Neuronal stem cell (in vitro differentiated cells): ENCODE results near the gene CAMK2B.

Experiments used
- DNase-seq: peaks from one replicate; pipeline ENCODE4 v3.0.0-alpha.2; 2013; ENCODE audit warnings: low spot score
- H2AFZ ChIP-seq: one replicate; pipeline ENCODE4 v1.6.1; 2013; ENCODE audit warnings: mild to moderate bottlenecking, low read length, inconsistent platforms
- H2AK5ac ChIP-seq: 2 replicates; pipeline ENCODE4 v1.6.1; 2013; ENCODE audit warnings: low read depth, mild to moderate bottlenecking, inconsistent platforms, low read length, moderate library complexity, mixed read lengths
- H2BK120ac ChIP-seq: 2 replicates; pipeline ENCODE4 v1.6.1; 2013; ENCODE audit warnings: low read depth, mild to moderate bottlenecking, inconsistent platforms, low read length, moderate library complexity, mixed read lengths
- H2BK12ac ChIP-seq: one replicate; pipeline ENCODE4 v1.6.1; 2013; ENCODE audit warnings: low read length, inconsistent platforms
- H2BK15ac ChIP-seq: 2 replicates; pipeline ENCODE4 v1.6.1; 2013; ENCODE audit warnings: mild to moderate bottlenecking, low read length, inconsistent platforms, mixed read lengths
- H2BK5ac ChIP-seq: one replicate; pipeline ENCODE4 v1.6.1; 2013; ENCODE audit warnings: inconsistent platforms, mild to moderate bottlenecking, low read length, moderate library complexity
- H3K14ac ChIP-seq: one replicate; pipeline ENCODE4 v1.6.1; 2013; ENCODE audit warnings: low read length, inconsistent platforms
- H3K18ac ChIP-seq: 2 replicates; pipeline ENCODE4 v1.6.1; 2013; ENCODE audit warnings: low read length, inconsistent platforms
- H3K23ac ChIP-seq: 2 replicates; pipeline ENCODE4 v1.6.1; 2013; ENCODE audit warnings: low read depth, mild to moderate bottlenecking, mixed read lengths, low read length, inconsistent platforms; ENCODE audit not compliant: poor library complexity
- H3K27ac ChIP-seq: replicated peaks from 3 replicates; pipeline ENCODE4 v1.5.1; 2013; ENCODE audit warnings: low read length, inconsistent platforms
- H3K27me3 ChIP-seq, 3 experiments: 2 replicates each; pipeline ENCODE4 v1.6.1; 2013; ENCODE audit warnings: low read length in 3 of 3, mild to moderate bottlenecking in 2 of 3, inconsistent platforms in 1 of 3, low read depth in 1 of 3, mixed read lengths in 1 of 3, moderate library complexity in 1 of 3; ENCODE audit not compliant: control insufficient read depth in 3 of 3, insufficient read depth in 3 of 3
- H3K36me3 ChIP-seq, 2 donors: replicated peaks in 1 of 2; 2 replicates each; pipeline ENCODE4 v1.6.1; 2013; ENCODE audit warnings: low read length in 2 of 2; ENCODE audit not compliant: control insufficient read depth in 2 of 2, insufficient read depth in 2 of 2
- H3K4ac ChIP-seq: 2 replicates; pipeline ENCODE4 v1.6.1; 2013; ENCODE audit warnings: inconsistent platforms, mild to moderate bottlenecking, low read length, moderate library complexity
- H3K4me1 ChIP-seq, 2 donors: 1 replicate in 1 of 2; 2 replicates in 1 of 2; pipeline ENCODE4 v1.6.1; 2013; ENCODE audit warnings: low read length in 2 of 2, low read depth in 1 of 2; ENCODE audit not compliant: control insufficient read depth in 2 of 2, insufficient read depth in 1 of 2
- H3K4me2 ChIP-seq: one replicate; pipeline ENCODE4 v1.6.1; 2013; ENCODE audit warnings: mild to moderate bottlenecking, low read length, inconsistent platforms; ENCODE audit not compliant: insufficient read depth, poor library complexity, severe bottlenecking
- H3K4me3 ChIP-seq, 2 donors: 2 replicates each; pipeline ENCODE4 v1.5.1; 2013; ENCODE audit warnings: low read length in 2 of 2, mild to moderate bottlenecking in 2 of 2, inconsistent platforms in 1 of 2, moderate library complexity in 1 of 2
- H3K79me1 ChIP-seq: one replicate; pipeline ENCODE4 v1.6.1; 2013; ENCODE audit warnings: low read depth, mild to moderate bottlenecking, inconsistent platforms, low read length, moderate library complexity
- H3K9ac ChIP-seq: one replicate; pipeline ENCODE4 v1.6.1; 2013; ENCODE audit warnings: mild to moderate bottlenecking, low read depth, low read length, inconsistent platforms; ENCODE audit not compliant: poor library complexity
- H3K9me3 ChIP-seq, 2 donors: replicated peaks in 1 of 2; 2 replicates each; pipeline versions ENCODE3 to v1.6.1; 2013; ENCODE audit warnings: low read length in 2 of 2, mild to moderate bottlenecking in 2 of 2, inconsistent platforms in 1 of 2, low read depth in 1 of 2, mixed read lengths in 1 of 2, moderate library complexity in 1 of 2; ENCODE audit not compliant: control insufficient read depth in 2 of 2, insufficient read depth in 1 of 2
- H4K8ac ChIP-seq: one replicate; pipeline ENCODE4 v1.6.1; 2013; ENCODE audit warnings: low read depth, mild to moderate bottlenecking, inconsistent platforms, low read length, moderate library complexity
- H4K91ac ChIP-seq: one replicate; pipeline ENCODE4 v1.6.1; 2013; ENCODE audit warnings: low read length, low read depth, mild to moderate bottlenecking, inconsistent platforms; ENCODE audit not compliant: poor library complexity
- whole genome bisulfite sequencing, 2 donors: extraction: QIAGEN DNeasy Blood & Tissue Kit; methylation state at CpG; one replicate each; pipeline ENCODE4 v1.1.7; 2013; ENCODE audit warnings: missing lambda C conversion rate in 2 of 2, mixed read lengths in 1 of 2; ENCODE audit not compliant: insufficient read length in 2 of 2, insufficient replicate concordance in 1 of 2; ENCODE audit errors: extremely low coverage in 2 of 2; 5-methylcytosine and 5-hydroxymethylcytosine counted together

CAMK2B gene

DNA sequence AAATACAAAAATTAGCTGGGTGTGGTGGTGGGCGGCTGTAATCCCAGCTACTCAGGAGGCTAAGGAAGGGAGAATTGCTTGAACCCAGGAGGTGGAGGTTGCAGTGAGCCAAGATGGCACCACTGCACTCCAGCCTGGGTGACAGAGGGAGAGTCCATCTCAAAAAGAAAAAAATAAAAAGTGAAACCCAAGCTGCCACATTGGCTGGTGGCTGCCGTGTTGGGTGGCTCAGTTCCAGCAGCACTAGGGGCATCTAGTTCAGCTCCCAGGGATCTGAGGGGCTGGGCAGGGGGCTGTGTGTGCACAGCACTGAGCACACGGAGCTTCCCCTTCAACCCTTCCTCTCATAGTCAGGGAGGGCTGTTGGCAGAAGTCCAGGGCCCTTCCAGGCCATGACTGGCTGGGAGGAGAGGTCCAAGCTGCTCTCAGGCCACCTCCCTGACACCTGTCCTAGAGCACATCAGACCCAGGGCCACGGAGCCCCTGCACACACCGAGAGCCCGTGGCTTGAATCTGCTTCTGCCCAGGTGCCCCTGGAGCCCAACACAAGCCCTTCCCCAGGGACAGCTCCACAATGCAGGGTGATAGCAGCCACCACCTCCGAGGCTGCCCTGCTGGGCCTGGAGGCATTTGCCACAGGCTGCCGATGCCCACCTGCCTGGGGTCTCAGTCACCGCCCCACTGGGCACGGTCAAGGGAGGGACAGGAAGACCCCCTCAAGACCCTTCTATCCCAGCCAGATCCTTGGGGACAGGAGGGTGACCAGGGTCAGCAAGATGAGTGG is 77.3 kb downstream of the CAMK2B start:
- no peak overlapping the region for H2BK120ac ChIP-seq

DNA sequence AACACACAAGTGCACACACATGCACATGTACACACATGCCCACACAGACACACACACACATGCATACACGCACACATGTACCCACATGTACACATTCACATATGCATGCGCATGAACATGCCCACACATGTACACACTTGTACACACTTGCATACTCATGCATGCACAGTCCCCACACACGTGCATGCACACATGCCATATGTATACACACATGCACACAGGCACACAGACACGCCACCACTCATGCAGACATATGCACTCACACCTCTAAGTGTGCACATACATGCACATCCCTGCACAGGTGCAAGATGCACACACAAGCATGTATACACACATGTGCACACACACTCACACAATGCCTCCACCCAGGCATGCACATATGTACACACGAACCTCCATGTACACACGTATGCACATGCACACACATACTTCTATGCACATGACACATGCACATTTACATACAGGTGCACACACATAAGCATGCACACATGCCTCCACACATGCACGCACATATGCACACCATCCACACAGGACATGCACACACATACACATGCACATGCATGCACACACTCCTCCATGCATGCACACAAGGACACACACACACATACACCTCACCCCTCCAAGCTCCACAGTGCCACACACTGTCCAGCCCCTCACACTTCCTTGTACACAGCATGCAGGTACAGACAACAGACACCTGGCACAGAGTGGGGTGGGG is 78.8 kb downstream of the CAMK2B start:
- Histone ChIP-seq H3K9ac (peak overlapping the region; percentile 71), H2BK15ac (no peak overlapping the region), H4K8ac (peak overlapping the region; percentile 19), H2AK5ac (peak overlapping the region; percentile 97), H3K14ac (peak overlapping the region; percentile 12), H2AFZ (no peak overlapping the region), H2BK12ac (no peak overlapping the region), H3K36me3 (no peaks in the 10 kb centered on the region), H3K79me1 (peaks cover 2% of the 10 kb centered on the region), H3K27ac (no peak overlapping the region), H2BK5ac (peak overlapping the region; percentile 53), H3K4ac (no peak overlapping the region), H3K9me3 (peaks cover 0 to 5% of the 10 kb centered on the region in 2 donors), H3K18ac (peak overlapping the region; percentile 38), H2BK120ac (peak overlapping the region; percentile 36), H3K4me3 (peak overlapping the region in 1 of 2 donors; percentile 31), H3K4me2 (no peak overlapping the region), H4K91ac (no peak overlapping the region), H3K23ac (peak overlapping the region; percentile 16), H3K27me3 (peaks cover 0 to 17% (median 0%) of the 10 kb centered on the region in 3 experiments), H3K4me1 (no peaks in the 10 kb centered on the region)
- no peak for DNase-seq
- WGBS, 2 donors, result no CpG with 5 or more reads among the region's 7 CpGs

More for the DNA sequence above, 77.3 kb downstream of the CAMK2B start:
- WGBS, 2 donors, result no CpG with 5 or more reads among the region's 10 CpGs
- H3K27me3 ChIP-seq, result peaks cover 0 to 15% (median 0%) of the 10 kb centered on the region in 3 experiments
- peak overlapping the region; percentile 53 for H2BK5ac ChIP-seq
- no peak overlapping the region for H3K4me2 ChIP-seq
- H4K91ac ChIP-seq, result no peak overlapping the region
- H2AK5ac ChIP-seq, result peak overlapping the region; percentile 56
- H3K4ac ChIP-seq, result no peak overlapping the region
- no peak overlapping the region for H2AFZ ChIP-seq
- peak overlapping the region; percentile 10 for H2BK12ac ChIP-seq
- no peak for DNase-seq
- peak overlapping the region; percentile 89 for H3K14ac ChIP-seq
- H3K4me1 ChIP-seq, result no peaks in the 10 kb centered on the region
- no peak overlapping the region for H3K9ac ChIP-seq
- H3K36me3 ChIP-seq, result no peaks in the 10 kb centered on the region
- H2BK15ac ChIP-seq, result peak overlapping the region; percentile 17
- peak overlapping the region; percentile 48 for H3K18ac ChIP-seq
- peak overlapping the region; percentile 43 for H4K8ac ChIP-seq
- H3K79me1 ChIP-seq, result peaks cover 2% of the 10 kb centered on the region
- no peak overlapping the region for H3K27ac ChIP-seq
- peak overlapping the region; percentile 65 for H3K23ac ChIP-seq
- H3K4me3 ChIP-seq, result no peak overlapping the region
- peaks cover 0 to 5% of the 10 kb centered on the region in 2 donors for H3K9me3 ChIP-seq

DNA sequence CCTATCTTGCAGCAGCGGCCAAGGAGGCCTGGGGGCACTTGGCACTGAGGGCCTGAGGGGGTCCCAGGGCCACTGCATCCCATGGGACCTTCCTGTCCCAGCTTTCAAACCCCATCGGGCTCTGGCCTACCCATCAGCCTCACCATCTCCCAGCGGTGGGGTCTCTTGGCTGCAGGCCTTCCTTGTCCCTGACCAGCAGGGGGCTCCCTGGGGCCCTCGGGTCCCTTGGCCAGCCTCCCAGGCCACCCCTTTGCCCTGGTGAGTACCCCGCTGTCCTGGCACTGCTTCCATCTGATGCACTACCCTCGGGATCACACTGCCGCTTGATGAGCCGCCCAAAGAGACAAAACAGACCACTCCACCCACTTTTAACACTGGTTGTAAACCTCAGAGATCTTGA is 81.1 kb downstream of the CAMK2B start:
- peak overlapping the region; percentile 71 for H2AK5ac ChIP-seq
- H3K36me3 ChIP-seq, result no peaks in the 10 kb centered on the region
- peak overlapping the region; percentile 77 for H3K18ac ChIP-seq
- no CpG with 5 or more reads among the region's 8 CpGs for WGBS, 2 donors
- H3K4me3 ChIP-seq, result no peak overlapping the region
- H3K27ac ChIP-seq, result no peak overlapping the region
- no peak overlapping the region for H2BK12ac ChIP-seq
- peak; percentile 17 for DNase-seq
- H3K79me1 ChIP-seq, result peaks cover under 1% of the 10 kb centered on the region
- H3K4me1 ChIP-seq, result no peaks in the 10 kb centered on the region
- H3K23ac ChIP-seq, result peak overlapping the region; percentile 77
- peaks cover 0 to 3% of the 10 kb centered on the region in 2 donors for H3K9me3 ChIP-seq
- H4K91ac ChIP-seq, result no peak overlapping the region
- H2BK15ac ChIP-seq, result peak overlapping the region; percentile 47
- peak overlapping the region; percentile 47 for H2BK5ac ChIP-seq
- H3K9ac ChIP-seq, result no peak overlapping the region
- peaks cover 0 to 10% (median 0%) of the 10 kb centered on the region in 3 experiments for H3K27me3 ChIP-seq
- H2AFZ ChIP-seq, result no peak overlapping the region
- H3K14ac ChIP-seq, result peak overlapping the region; percentile 75
- no peak overlapping the region for H2BK120ac ChIP-seq
- no peak overlapping the region for H3K4me2 ChIP-seq
- H4K8ac ChIP-seq, result no peak overlapping the region
- no peak overlapping the region for H3K4ac ChIP-seq

DNA sequence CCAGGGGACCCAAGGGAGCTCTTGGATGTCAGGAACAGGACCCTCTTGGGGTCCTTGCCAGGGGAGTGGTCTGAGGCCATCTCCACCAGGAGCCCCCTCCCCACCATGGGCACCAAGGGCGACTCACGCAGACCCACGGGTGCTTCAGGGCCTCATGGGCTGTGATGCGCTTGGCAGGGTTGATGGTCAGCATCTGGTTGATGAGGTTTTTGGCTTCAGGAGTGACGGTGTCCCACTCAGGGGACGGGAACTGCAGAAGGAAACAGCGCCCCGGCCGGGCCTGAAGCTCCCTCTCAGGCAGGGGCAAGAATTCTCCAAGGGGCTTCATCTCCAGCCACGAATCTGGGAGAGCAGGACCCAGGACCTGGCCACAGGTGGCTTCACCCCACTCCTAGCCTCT is 83.3 kb downstream of the CAMK2B start:
- Histone ChIP-seq H2BK5ac (no peak overlapping the region), H3K4me2 (no peak overlapping the region), H2BK15ac (peak overlapping the region; percentile 66), H3K14ac (peak overlapping the region; percentile 42), H3K4ac (no peak overlapping the region), H3K4me3 (no peak overlapping the region), H3K9ac (no peak overlapping the region), H3K4me1 (no peaks in the 10 kb centered on the region), H3K23ac (peak overlapping the region; percentile 30), H4K91ac (no peak overlapping the region), H2AK5ac (peak overlapping the region; percentile 3), H3K27me3 (peaks cover 0 to 19% (median 0%) of the 10 kb centered on the region in 3 experiments), H3K9me3 (peaks cover 0 to 2% of the 10 kb centered on the region in 2 donors), H3K18ac (no peak overlapping the region), H3K79me1 (no peaks in the 10 kb centered on the region), H2BK12ac (peak overlapping the region; percentile 67), H4K8ac (no peak overlapping the region), H2BK120ac (no peak overlapping the region), H3K27ac (no peak overlapping the region), H2AFZ (no peak overlapping the region), H3K36me3 (no peaks in the 10 kb centered on the region)
- no peak for DNase-seq
- no CpG with 5 or more reads among the region's 10 CpGs for WGBS, 2 donors
